H9 (cell line): ENCODE measurements around the gene PIGS. TPM values are rescaled to one million over a fixed set of nuclear protein-coding genes. Genes with fewer than 3 reads are reported as not detected.

Experiments used
- DNase-seq: peaks from one replicate; pipeline ENCODE4 v3.0.0-alpha.2; 2017
- H2AFZ ChIP-seq: one replicate; pipeline ENCODE4 v1.6.1; 2013; ENCODE audit warnings: mild to moderate bottlenecking, low read length, control low read depth, moderate library complexity
- H2AK5ac ChIP-seq: 2 replicates; pipeline ENCODE4 v1.6.1; 2013; ENCODE audit warnings: low read length, control low read depth, mixed read lengths; ENCODE audit not compliant: insufficient read length
- H2BK120ac ChIP-seq: one replicate; pipeline ENCODE4 v1.6.1; 2013; ENCODE audit warnings: low read depth, mild to moderate bottlenecking, low read length, control low read depth, inconsistent platforms; ENCODE audit not compliant: poor library complexity, severe bottlenecking
- H2BK12ac ChIP-seq: 2 replicates; pipeline ENCODE4 v1.6.1; 2013; ENCODE audit warnings: low read length, control low read depth, mixed read lengths, low read depth; ENCODE audit not compliant: insufficient read length
- H2BK15ac ChIP-seq: 2 replicates; pipeline ENCODE4 v1.6.1; 2013; ENCODE audit warnings: low read depth, low read length, control low read depth
- H2BK20ac ChIP-seq: one replicate; pipeline ENCODE4 v1.6.1; 2013; ENCODE audit warnings: low read depth, mild to moderate bottlenecking, low read length, control low read depth, inconsistent platforms; ENCODE audit not compliant: poor library complexity, severe bottlenecking
- H2BK5ac ChIP-seq: 2 replicates; pipeline ENCODE4 v1.6.1; 2013; ENCODE audit warnings: low read length, control low read depth, mixed read lengths; ENCODE audit not compliant: insufficient read length
- H3K14ac ChIP-seq: 2 replicates; pipeline ENCODE4 v1.6.1; 2013; ENCODE audit warnings: low read length, control low read depth; ENCODE audit not compliant: insufficient read depth
- H3K18ac ChIP-seq: 2 replicates; pipeline ENCODE4 v1.6.1; 2013; ENCODE audit warnings: low read depth, mild to moderate bottlenecking, mixed read lengths, low read length, control low read depth; ENCODE audit not compliant: insufficient read length
- H3K23ac ChIP-seq: 2 replicates; pipeline ENCODE4 v1.6.1; 2013; ENCODE audit warnings: low read length, control low read depth, mixed read lengths, low read depth; ENCODE audit not compliant: insufficient read length
- H3K23me2 ChIP-seq: 2 replicates; pipeline ENCODE4 v1.6.1; 2013; ENCODE audit warnings: low read depth, mild to moderate bottlenecking, mixed read lengths, low read length, control low read depth; ENCODE audit not compliant: insufficient read length, poor library complexity, severe bottlenecking
- H3K27ac ChIP-seq: 2 replicates; pipeline ENCODE4 v1.5.1; 2013; ENCODE audit warnings: low read length, control low read depth, mixed read lengths, low read depth; ENCODE audit not compliant: insufficient read length
- H3K27me3 ChIP-seq: 2 replicates; pipeline ENCODE4 v1.6.1; 2013; ENCODE audit warnings: low read length, control low read depth, inconsistent platforms; ENCODE audit not compliant: insufficient read depth
- H3K4ac ChIP-seq: 2 replicates; pipeline ENCODE4 v1.6.1; 2013; ENCODE audit warnings: low read depth, mild to moderate bottlenecking, control low read depth, inconsistent platforms, low read length, moderate library complexity
- H3K4me1 ChIP-seq: 2 replicates; pipeline ENCODE4 v1.6.1; 2013; ENCODE audit warnings: low read length, control low read depth, inconsistent platforms; ENCODE audit not compliant: insufficient read depth
- H3K4me2 ChIP-seq: 2 replicates; pipeline ENCODE4 v1.6.1; 2013; ENCODE audit warnings: low read length, control low read depth, mixed read lengths; ENCODE audit not compliant: insufficient read length, insufficient read depth
- H3K56ac ChIP-seq: 2 replicates; pipeline ENCODE4 v1.6.1; 2013; ENCODE audit warnings: low read depth, mild to moderate bottlenecking, mixed read lengths, low read length, control low read depth; ENCODE audit not compliant: insufficient read length
- H3K79me1 ChIP-seq: 2 replicates; pipeline ENCODE4 v1.6.1; 2013; ENCODE audit warnings: low read depth, mild to moderate bottlenecking, moderate library complexity, low read length, control low read depth, inconsistent platforms; ENCODE audit not compliant: insufficient read depth, poor library complexity, severe bottlenecking
- H3K79me2 ChIP-seq: 2 replicates; pipeline ENCODE4 v1.6.1; 2013; ENCODE audit warnings: low read length, control low read depth, inconsistent platforms; ENCODE audit not compliant: insufficient read depth
- H3K9ac ChIP-seq: 2 replicates; pipeline ENCODE4 v1.6.1; 2013; ENCODE audit warnings: low read length, control low read depth, mixed read lengths; ENCODE audit not compliant: insufficient read length; ENCODE audit errors: extremely low read depth
- H3K9me3 ChIP-seq: one replicate; pipeline ENCODE4 v1.6.1; 2013; ENCODE audit warnings: low read depth, low read length, inconsistent platforms; ENCODE audit not compliant: control insufficient read depth
- H3T11ph ChIP-seq: one replicate; pipeline ENCODE4 v1.6.1; 2013; ENCODE audit warnings: mild to moderate bottlenecking, low read length, control low read depth, inconsistent platforms
- H4K20me1 ChIP-seq: one replicate; pipeline ENCODE4 v1.6.1; 2013; ENCODE audit not compliant: control insufficient read depth, insufficient read length, insufficient read depth
- H4K5ac ChIP-seq: 2 replicates; pipeline ENCODE4 v1.6.1; 2013; ENCODE audit warnings: low read depth, mild to moderate bottlenecking, mixed read lengths, low read length, control low read depth; ENCODE audit not compliant: insufficient read length
- H4K8ac ChIP-seq: replicated peaks from 2 replicates; pipeline ENCODE4 v1.6.1; 2013; ENCODE audit warnings: low read length, control low read depth, mixed read lengths, low read depth; ENCODE audit not compliant: insufficient read length
- H4K91ac ChIP-seq: 2 replicates; pipeline ENCODE4 v1.6.1; 2013; ENCODE audit warnings: low read depth, mild to moderate bottlenecking, moderate library complexity, mixed read lengths, low read length, control low read depth; ENCODE audit not compliant: insufficient read length
- H3K27ac Mint-ChIP-seq, 3 experiments: 2 replicates in 2 of 3; 3 replicates in 1 of 3; pipeline ENCODE4 v1.8.0; 2020 to 2021; ENCODE audit warnings: mixed read lengths in 3 of 3, mild to moderate bottlenecking in 1 of 3, moderate library complexity in 1 of 3
- H3K27me3 Mint-ChIP-seq: 2 replicates; pipeline ENCODE4 v1.8.0; 2021; ENCODE audit warnings: low read depth, mild to moderate bottlenecking, moderate library complexity, mixed read lengths
- H3K36me3 Mint-ChIP-seq, 3 experiments: 2 replicates in 2 of 3; 3 replicates in 1 of 3; pipeline ENCODE4 v1.8.0; 2020 to 2021; ENCODE audit warnings: low read depth in 3 of 3, mixed read lengths in 3 of 3; ENCODE audit not compliant: insufficient read depth in 1 of 3
- H3K4me1 Mint-ChIP-seq, 2 experiments: 2 replicates each; pipeline ENCODE4 v1.8.0; 2020; ENCODE audit warnings: mixed read lengths in 2 of 2
- H3K4me3 Mint-ChIP-seq, 2 experiments: 2 replicates in 1 of 2; 3 replicates in 1 of 2; pipeline ENCODE4 v1.8.0; 2020 to 2021; ENCODE audit warnings: mild to moderate bottlenecking in 2 of 2, mixed read lengths in 2 of 2, moderate library complexity in 1 of 2
- H3K9me3 Mint-ChIP-seq, 2 experiments: 2 replicates in 1 of 2; 3 replicates in 1 of 2; pipeline ENCODE4 v1.8.0; 2020; ENCODE audit warnings: mild to moderate bottlenecking in 2 of 2, mixed read lengths in 2 of 2, moderate library complexity in 1 of 2
- WGBS: extraction: QIAGEN DNeasy Blood & Tissue Kit; methylation state at CpG from one replicate; pipeline ENCODE4 v1.1.7; 2013; ENCODE audit warnings: missing lambda C conversion rate, low lambda C conversion rate, mixed read lengths; ENCODE audit not compliant: insufficient read length; ENCODE audit errors: extremely low coverage; 5-methylcytosine and 5-hydroxymethylcytosine counted together
- total RNA-seq: library from RNA; stranded (reverse); gene quantifications from 2 replicates; pipeline ENCODE4 v1.2.1, GENCODE V29; 2021
- TF ChIP-seq, protein P1 (sequence below): fragments of 200-600 bp; sonication (generic); conservative IDR thresholded peaks from 3 replicates; pipeline ENCODE4 v1.8.0; 2021; ENCODE audit warnings: antibody characterized with exemption, mild to moderate bottlenecking

PIGS gene
- total RNA-seq, 1 experiment from 2014 or later, result 45.8 TPM

DNA sequence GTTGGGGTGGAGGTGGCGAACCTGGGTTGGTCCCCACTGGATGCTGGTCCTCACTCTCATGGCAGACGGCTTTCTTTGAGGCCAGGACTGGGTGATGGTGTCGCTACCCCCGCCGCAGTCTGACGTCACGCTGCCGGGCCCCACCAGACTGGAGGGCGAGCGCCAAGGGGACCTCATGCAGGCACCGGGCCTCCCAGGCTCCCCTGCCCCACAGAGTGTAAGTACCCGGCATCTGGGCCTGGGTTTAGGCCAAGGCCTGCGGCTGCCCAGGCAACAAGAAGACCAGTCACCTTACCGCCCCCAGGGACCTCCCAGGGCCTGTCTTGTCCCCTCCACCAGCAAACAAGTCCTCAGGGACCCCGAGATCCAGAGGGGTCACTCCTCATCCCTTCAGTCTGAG, 47.4 kb downstream of the PIGS start:
- no peak overlapping the region for H4K8ac ChIP-seq

More for the DNA sequence above, 47.4 kb downstream of the PIGS start:
- TF ChIP-seq, protein P1, sequence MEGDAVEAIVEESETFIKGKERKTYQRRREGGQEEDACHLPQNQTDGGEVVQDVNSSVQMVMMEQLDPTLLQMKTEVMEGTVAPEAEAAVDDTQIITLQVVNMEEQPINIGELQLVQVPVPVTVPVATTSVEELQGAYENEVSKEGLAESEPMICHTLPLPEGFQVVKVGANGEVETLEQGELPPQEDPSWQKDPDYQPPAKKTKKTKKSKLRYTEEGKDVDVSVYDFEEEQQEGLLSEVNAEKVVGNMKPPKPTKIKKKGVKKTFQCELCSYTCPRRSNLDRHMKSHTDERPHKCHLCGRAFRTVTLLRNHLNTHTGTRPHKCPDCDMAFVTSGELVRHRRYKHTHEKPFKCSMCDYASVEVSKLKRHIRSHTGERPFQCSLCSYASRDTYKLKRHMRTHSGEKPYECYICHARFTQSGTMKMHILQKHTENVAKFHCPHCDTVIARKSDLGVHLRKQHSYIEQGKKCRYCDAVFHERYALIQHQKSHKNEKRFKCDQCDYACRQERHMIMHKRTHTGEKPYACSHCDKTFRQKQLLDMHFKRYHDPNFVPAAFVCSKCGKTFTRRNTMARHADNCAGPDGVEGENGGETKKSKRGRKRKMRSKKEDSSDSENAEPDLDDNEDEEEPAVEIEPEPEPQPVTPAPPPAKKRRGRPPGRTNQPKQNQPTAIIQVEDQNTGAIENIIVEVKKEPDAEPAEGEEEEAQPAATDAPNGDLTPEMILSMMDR, result no peak
- Histone ChIP-seq H2BK120ac (no peak overlapping the region), H3T11ph (no peak overlapping the region), H3K14ac (no peak overlapping the region; the same call in 1 of the 2 replicates), H3K79me1 (no peaks in the 10 kb centered on the region), H3K4me2 (no peak overlapping the region), H3K23me2 (no peaks in the 10 kb centered on the region), H3K27me3 (no peaks in the 10 kb centered on the region), H3K23ac (no peak overlapping the region), H3K4me1 (no peaks in the 10 kb centered on the region), H3K9ac (no peak overlapping the region), H3K4ac (no peak overlapping the region), H2AK5ac (no peak overlapping the region), H3K56ac (no peak overlapping the region), H3K18ac (no peak overlapping the region), H4K91ac (no peak overlapping the region), H3K9me3 (no peaks in the 10 kb centered on the region), H3K79me2 (no peaks in the 10 kb centered on the region), H2BK20ac (no peak overlapping the region), H2AFZ (no peak overlapping the region), H2BK15ac (no peak overlapping the region), H2BK12ac (no peak overlapping the region), H4K5ac (no peak overlapping the region), H4K20me1 (no peaks in the 10 kb centered on the region), H2BK5ac (no peak overlapping the region), H3K27ac (no peak overlapping the region)
- Mint-ChIP-seq H3K27me3 (peaks cover 2% of the 10 kb centered on the region), H3K27ac (peak overlapping the region in 1 of 3 experiments; percentile 35; a peak in 2 of 7 replicates), H3K4me3 (no peak overlapping the region), H3K4me1 (peaks cover 5 to 23% of the 10 kb centered on the region in 2 experiments), H3K9me3 (no peaks in the 10 kb centered on the region), H3K36me3 (no peaks in the 10 kb centered on the region)
- no CpG with 5 or more reads among the region's 15 CpGs for WGBS
- DNase-seq, result no peak
